Neural crest cell (in vitro differentiated cells): Measurements from ENCODE around the gene NOL4L. TPM values are rescaled to one million over a fixed set of nuclear protein-coding genes. Genes with fewer than 3 reads are reported as not detected.

Experiments
- DNase-seq: peaks from one replicate; pipeline ENCODE4 v3.0.0; 2021; ENCODE audit warnings: low read depth, mixed read lengths, low spot score
- H3K27ac Mint-ChIP-seq: one replicate; pipeline ENCODE4 v1.8.0; 2021; ENCODE audit warnings: mild to moderate bottlenecking, mixed read lengths; ENCODE audit not compliant: unreplicated experiment
- H3K27me3 Mint-ChIP-seq: 2 replicates; pipeline ENCODE4 v1.8.0; 2021; ENCODE audit warnings: low read depth, mild to moderate bottlenecking, mixed read lengths
- H3K36me3 Mint-ChIP-seq: 2 replicates; pipeline ENCODE4 v1.8.0; 2021; ENCODE audit warnings: low read depth, mild to moderate bottlenecking, mixed read lengths
- H3K4me1 Mint-ChIP-seq: 2 replicates; pipeline ENCODE4 v1.8.0; 2021; ENCODE audit warnings: mixed read lengths
- H3K4me3 Mint-ChIP-seq: one replicate; pipeline ENCODE4 v1.8.0; 2021; ENCODE audit warnings: mild to moderate bottlenecking, mixed read lengths
- H3K9me3 Mint-ChIP-seq: 2 replicates; pipeline ENCODE4 v1.8.0; 2021; ENCODE audit warnings: mixed read lengths
- total RNA-seq: library from RNA; stranded (reverse); gene quantifications from 2 replicates; pipeline ENCODE4 v1.2.1, GENCODE V29; 2021
- TF ChIP-seq, protein P1 (sequence below): fragments of 200-600 bp; sonication (generic); conservative IDR thresholded peaks from 2 replicates; pipeline ENCODE4 v1.5.0; 2021; ENCODE audit warnings: antibody characterized with exemption, mild to moderate bottlenecking

The NOL4L gene
- total RNA-seq, 1 donor from 2014 or later = 52.3 TPM

DNA sequence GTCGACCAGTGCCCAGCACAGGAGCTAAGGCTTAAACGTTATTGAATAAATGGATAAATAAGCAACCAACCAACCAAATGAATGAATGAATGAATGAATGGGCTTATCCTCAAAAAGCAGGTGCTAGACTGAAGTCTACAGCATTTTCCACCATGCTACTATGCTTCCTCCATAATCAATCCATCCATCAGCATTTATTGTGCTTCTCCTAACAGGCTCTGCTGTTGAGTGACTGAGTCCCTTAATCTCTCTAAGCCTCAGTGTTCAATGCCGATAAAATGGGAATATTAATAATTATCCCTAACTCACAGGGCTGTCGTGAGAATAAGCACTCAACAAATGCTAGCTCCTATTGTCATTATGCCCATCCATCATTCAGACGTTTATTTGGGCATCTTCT, 4.6 kb upstream of the NOL4L start:
- Mint-ChIP-seq H3K36me3 (no peaks in the 10 kb centered on the region), H3K27me3 (peaks cover 30% of the 10 kb centered on the region), H3K4me1 (peaks cover 5% of the 10 kb centered on the region), H3K9me3 (no peaks in the 10 kb centered on the region), H3K4me3 (peak overlapping the region; percentile 29), H3K27ac (no peak overlapping the region)
- TF ChIP-seq, protein P1, sequence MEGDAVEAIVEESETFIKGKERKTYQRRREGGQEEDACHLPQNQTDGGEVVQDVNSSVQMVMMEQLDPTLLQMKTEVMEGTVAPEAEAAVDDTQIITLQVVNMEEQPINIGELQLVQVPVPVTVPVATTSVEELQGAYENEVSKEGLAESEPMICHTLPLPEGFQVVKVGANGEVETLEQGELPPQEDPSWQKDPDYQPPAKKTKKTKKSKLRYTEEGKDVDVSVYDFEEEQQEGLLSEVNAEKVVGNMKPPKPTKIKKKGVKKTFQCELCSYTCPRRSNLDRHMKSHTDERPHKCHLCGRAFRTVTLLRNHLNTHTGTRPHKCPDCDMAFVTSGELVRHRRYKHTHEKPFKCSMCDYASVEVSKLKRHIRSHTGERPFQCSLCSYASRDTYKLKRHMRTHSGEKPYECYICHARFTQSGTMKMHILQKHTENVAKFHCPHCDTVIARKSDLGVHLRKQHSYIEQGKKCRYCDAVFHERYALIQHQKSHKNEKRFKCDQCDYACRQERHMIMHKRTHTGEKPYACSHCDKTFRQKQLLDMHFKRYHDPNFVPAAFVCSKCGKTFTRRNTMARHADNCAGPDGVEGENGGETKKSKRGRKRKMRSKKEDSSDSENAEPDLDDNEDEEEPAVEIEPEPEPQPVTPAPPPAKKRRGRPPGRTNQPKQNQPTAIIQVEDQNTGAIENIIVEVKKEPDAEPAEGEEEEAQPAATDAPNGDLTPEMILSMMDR = no peak
- DNase-seq = no peak

DNA sequence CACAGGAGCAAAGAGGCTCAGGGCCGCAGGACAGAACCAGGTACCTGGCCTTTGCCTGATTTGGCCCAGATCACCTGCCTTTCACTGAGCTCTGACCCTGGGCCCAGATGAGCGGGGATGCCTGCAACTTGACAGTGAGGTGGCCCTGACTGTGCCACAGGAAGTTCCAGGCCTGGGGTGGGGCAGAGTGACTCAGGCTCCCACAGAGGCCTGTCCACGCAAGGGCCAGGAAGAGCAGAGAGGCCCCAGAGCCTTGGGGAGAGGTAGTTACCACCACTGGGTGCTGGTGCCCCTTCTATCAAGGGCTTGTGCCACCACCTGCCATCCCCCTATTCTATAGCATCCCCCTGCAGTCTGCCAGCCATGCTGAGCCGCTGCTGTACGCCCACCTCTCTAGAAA, 4.1 kb upstream of the NOL4L start:
- TF ChIP-seq, protein P1 = no peak
- Mint-ChIP-seq H3K9me3 (no peaks in the 10 kb centered on the region), H3K27ac (no peak overlapping the region), H3K4me3 (peak overlapping the region; percentile 29), H3K4me1 (peaks cover 5% of the 10 kb centered on the region), H3K27me3 (peaks cover 30% of the 10 kb centered on the region), H3K36me3 (no peaks in the 10 kb centered on the region)
- no peak for DNase-seq

DNA sequence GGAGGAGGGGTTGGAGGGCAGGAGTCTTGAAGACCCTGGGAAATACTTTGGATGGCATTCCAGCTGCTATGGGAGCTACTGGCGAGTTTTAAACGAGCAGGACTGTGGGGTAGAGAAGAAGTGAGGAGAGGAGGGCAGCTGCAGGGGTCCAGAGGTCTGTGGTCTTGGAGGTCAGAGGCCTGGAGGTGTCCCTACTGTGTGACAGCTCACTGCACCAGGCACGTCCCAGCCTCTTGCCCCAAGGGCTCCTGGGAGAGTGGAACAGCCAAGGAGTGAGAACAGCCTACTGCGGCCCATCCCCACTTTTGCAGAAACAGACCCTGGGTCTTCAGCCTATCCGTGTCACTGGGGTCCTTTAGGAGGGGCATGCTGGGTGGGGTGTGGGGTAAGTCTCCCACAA, 2.9 kb upstream of the NOL4L start:
- no peaks in the 10 kb centered on the region for H3K9me3 Mint-ChIP-seq
- H3K27me3 Mint-ChIP-seq = peaks cover 30% of the 10 kb centered on the region
- H3K4me3 Mint-ChIP-seq = peak overlapping the region; percentile 4
- TF ChIP-seq, protein P1 = no peak
- DNase-seq = no peak
- H3K36me3 Mint-ChIP-seq = no peaks in the 10 kb centered on the region
- H3K4me1 Mint-ChIP-seq = peaks cover 5% of the 10 kb centered on the region
- no peak overlapping the region for H3K27ac Mint-ChIP-seq

DNA sequence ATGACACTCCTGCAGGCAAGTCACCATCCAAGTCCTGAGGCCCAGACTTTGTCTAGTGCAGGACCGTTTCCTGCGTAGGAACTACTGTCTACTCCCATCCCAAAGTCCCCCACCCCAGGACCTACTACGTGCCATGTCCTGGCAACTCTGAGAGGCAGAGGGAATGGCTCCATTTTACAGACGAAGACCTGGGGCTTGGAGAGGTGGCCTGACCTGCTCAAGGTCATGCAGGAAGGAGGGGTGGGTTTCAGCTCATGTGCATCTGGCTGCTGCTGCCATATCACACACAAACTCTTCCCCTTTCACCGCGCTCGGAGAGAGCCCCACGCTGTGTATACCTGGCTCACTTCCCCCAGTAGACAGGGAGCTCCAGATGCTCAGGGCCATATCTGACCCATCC, 1.2 kb upstream of the NOL4L start:
- Mint-ChIP-seq H3K9me3 (no peaks in the 10 kb centered on the region), H3K27ac (no peak overlapping the region), H3K27me3 (peaks cover 32% of the 10 kb centered on the region), H3K4me1 (peaks cover 16% of the 10 kb centered on the region), H3K36me3 (no peaks in the 10 kb centered on the region), H3K4me3 (peak overlapping the region; percentile 89)
- TF ChIP-seq, protein P1 = no peak
- no peak for DNase-seq

DNA sequence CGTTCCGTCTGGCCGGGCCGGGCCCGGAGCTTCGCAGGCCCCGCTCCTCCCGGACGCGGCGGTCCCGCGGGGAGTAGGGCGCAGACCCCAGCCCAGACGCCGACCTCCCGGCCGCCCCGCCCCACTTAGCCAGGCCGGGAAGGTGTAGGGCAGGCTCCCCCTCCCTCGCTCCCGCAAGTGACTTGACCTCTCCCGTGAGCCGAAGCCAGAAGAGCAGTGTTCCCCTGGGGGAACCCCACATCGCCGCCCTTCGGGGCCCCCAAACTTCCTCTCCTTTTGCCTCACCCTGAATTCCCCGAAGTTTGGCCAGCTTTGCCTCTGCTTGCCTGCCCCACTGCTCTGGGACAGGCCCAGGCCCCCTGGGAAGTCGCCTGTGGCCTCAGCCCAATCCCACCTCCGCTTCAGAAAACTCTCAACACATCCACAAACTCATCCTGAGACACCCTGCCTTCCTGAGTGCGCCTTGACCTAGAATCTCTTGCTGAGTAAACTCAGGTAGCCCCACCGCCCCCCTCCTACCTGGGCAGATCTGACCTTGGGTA, 524 bp upstream of the NOL4L start:
- H3K4me3 Mint-ChIP-seq = peak overlapping the region; percentile 89
- DNase-seq = no peak
- H3K36me3 Mint-ChIP-seq = no peaks in the 10 kb centered on the region
- no peak overlapping the region for H3K27ac Mint-ChIP-seq
- H3K4me1 Mint-ChIP-seq = peaks cover 23% of the 10 kb centered on the region
- peaks cover 33% of the 10 kb centered on the region for H3K27me3 Mint-ChIP-seq
- TF ChIP-seq, protein P1 = no peak
- no peaks in the 10 kb centered on the region for H3K9me3 Mint-ChIP-seq
